GM11168 (cell line): ENCODE data around the gene YPEL3.
"Not testable (repeated sequence)": the region's sequence is repeated elsewhere in the genome, so short reads cannot be mapped to it uniquely, and the experiment has no call there.

Experiments used
- in situ Hi-C: fragments of 300-500 bp; cut with MboI; formaldehyde crosslinking; loops from one replicate; pipeline ENCODE4 v1.12.0; 2022; ENCODE audit warnings: low sequenced_read_pairs; ENCODE audit not compliant: unreplicated experiment

Gene YPEL3

DNA sequence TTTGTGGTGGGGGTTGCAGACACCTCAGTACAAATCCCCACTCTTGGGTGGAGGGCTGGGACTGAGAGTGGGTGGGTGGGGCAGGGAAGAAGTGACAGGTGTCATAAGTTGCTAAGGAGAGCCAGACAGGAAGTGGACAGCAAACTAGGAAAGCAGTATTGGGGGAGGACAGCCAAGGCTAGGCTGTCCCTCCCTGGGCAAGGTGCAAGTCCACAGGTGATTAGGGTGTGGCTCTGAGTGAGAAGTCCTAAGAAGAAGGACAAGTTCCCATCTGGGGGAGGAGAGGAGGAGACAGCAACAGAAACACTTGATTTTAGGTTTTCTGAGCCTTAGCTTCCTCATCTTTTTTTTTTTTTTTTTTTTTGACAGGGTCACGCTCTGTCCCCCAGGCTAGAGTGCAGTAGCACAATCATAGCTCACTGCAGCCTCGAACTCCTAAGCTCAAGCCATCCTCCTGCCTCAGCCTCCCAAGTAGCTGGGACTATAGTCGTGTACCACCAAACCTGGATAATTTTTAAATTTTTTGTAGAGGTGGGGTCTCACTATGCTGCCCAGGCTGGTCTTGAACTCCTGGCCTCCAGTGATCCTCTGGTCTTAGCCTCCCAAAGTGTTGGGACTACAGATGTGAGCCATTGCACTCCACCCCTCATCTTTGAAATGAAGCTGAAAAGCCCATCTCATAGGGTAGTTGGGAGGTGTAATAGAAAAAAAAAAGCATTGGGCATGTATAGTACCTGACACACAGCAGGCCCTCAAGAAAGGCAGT lies 24.5 kb upstream of the YPEL3 start:
- in situ Hi-C loops: no loop called here

DNA sequence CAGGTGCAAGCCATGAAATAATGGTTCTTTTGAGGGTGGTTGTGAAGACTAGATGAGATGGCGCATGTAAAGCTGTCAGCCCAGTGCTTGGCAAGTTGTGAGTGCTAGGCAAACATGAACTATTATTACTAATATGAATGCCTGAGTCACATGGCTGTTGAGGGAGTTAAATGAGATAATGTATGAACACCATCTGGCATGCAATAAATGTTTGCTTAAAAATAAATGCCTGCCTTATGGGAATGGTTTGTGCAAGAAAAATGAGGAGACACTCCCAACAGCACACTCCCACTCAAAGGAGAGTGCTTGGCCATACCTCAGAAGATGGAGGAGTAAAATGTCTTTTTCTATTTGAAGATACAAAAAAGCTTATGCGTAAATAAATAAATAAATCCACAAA lies 23.4 kb upstream of the YPEL3 start:
- in situ Hi-C loops: no loop called here

DNA sequence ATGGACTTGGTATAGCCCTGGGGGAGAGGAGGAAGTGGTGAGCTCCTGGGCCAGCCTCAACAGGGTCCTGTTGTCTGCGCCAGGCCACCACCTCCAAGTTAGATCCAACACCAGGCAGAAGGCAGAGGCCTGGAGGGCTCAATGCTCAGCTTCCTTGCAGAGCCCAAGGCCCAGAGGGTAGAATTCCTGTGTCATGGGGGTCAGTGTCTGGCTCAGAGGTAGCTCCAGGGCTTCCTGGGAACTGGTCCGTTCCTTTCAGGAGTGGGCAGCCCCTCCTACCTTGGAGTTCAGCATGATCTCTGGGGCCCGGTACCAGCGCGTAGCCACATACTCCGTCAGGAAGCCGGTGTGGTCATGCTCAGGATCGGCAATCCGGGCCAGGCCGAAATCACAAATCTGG lies 21.8 kb upstream of the YPEL3 start:
- in situ Hi-C loops: no loop called here

GRCh38 chr16:30116291-30117207 lies 20.5 kb upstream of the YPEL3 start:
- in situ Hi-C loops: no loop called here

GRCh38 chr16:30115238-30115637 lies 19.2 kb upstream of the YPEL3 start:
- in situ Hi-C loops: no loop called here

- in situ Hi-C loops: not testable (repeated sequence)
Measured at GRCh38 chr16:30114833-30115232, 18.8 kb upstream of the YPEL3 start.

GRCh38 chr16:30114411-30114810 lies 18.4 kb upstream of the YPEL3 start:
- in situ Hi-C loops: no loop called here

GRCh38 chr16:30113711-30114333 lies 17.8 kb upstream of the YPEL3 start:
- in situ Hi-C loops: no loop called here

DNA sequence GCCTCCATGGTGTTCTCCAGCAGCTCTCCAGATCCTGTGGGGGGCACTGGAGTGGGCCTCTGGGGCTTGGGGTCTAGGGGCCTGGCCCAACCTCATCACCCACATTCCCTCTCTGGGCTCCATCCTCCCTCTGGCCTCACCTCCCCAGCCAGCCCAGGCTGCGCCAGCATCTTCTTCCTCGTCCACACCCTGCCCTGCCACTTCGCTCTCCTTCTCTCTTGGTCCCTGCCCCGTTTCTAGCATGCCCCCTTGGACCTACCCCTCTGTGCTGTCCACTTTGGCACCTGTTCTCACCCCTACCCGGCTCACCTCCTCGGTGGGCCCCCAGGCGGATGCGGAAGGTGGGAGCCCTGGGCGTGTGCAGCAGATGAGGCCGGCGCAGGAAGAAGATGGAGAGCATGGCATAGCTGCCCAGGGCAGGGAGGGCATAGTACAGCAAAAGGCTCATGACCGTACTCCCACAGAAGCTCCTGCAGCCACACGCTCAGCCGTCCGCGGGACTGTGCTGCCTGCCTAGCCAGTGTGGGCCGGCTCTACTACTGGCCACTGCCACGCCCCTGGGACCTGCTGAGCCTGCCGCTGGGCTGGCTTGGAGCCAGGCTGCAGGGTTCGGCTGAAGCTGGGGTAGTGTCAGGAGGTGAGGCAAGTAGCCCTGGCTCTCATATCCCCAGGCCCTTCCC lies 17.2 kb upstream of the YPEL3 start, which contains the start of gene GDPD3:
Gene GDPD3 (minus strand): TSS at position 507 of the 680 bp plus-strand sequence. CDS start 59 bp downstream, at position 448.
- in situ Hi-C loops: no loop called here

GRCh38 chr16:30112197-30113030 lies 16.4 kb upstream of the YPEL3 start:
- in situ Hi-C loops: no loop called here

DNA sequence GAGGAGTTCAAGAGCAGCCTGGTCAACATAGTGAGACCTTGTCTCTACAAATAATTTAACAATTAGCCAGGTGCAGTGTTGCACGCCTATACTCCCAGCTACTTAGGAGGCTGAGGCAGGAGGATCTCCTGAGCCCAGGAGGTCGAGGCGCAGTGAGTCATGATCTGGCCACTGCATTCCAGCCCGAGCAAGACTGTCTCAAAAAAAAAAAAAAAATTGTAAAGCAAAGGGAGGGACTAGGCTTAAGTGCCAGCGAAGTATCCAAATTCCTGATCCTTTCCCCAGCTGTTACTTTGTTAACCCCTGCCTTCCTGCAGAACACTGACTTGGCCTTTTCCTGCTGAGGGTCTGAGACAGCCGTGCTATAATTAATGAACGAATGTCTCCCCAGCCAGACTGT lies 14.6 kb upstream of the YPEL3 start:
- in situ Hi-C loops: no loop called here

- in situ Hi-C loops: no loop called here
Measured at GRCh38 chr16:30108059-30108850, 12.2 kb upstream of the YPEL3 start.

DNA sequence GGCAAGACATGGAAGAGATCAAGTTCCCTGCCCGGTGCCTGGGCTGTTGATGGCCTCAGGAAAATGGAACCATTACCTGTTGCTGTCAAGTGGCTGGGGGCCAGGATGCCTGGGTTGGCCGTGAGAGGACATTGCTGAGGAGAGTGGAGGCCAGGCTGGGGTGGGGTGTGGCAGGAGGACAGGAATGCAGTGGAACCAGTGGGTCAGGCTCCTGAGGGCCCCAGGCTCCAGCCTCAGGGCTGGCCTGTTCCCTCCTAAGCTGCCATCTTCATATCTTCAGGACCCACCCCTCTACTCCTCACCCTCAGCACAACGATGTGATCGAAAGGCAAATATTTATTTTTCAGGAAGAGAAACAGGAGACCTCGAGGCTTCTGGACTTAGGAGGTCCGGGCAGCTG lies 8.5 kb upstream of the YPEL3 start:
- in situ Hi-C loops: no loop called here

DNA sequence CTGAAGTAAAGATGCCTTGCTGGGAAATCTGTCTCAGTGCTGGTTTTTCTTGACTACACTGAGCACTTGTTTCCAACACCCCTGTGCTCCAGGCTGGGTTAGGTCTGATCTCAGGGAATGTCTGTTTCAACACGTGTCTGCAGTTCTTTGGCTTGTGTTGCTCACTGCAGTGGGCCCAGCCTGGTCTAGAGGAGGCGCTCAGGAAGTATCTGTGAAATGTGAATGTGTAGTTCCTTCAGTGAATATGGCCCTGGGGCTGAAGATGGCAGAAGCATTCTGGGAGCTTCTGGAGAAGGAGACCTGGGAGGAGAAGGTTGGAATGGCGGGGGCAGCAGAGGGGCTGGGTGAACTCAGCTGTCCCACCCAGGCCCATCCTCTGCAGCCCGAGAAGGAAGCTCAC lies 8.1 kb upstream of the YPEL3 start:
- in situ Hi-C loops: no loop called here

DNA sequence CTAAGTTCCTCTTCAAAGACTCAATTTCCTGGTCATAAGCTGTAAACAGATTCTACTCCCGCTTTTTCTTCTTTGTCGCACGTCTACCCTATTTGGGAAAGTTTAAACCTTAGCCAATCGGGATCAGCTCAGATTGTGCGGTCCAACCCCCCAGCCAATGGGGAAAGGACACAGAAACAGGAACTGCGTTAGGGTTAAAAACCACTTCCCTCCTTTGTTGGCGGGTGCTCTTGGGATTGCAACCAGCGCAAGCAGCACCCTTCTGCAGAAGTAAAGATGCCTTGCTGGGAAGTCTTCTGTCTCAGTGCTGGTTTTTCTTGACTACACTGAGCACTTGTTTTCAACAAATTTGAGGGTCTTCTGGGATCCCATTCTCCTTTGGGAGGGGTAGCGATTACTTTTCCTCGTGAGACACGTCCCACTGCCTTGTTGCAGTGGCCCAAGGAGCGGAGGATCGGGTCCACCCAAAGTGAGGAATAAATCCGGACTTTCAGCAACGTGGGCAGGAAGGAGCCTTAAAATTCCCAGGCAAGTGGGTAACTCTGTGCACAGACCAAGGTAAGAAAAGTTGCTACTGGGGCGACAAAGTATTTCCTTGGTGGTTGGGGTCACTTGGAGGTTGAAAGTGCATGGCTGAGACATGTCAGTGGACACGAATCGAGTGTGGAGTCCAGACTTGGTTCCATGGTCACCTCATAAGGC lies 1.0 kb upstream of the YPEL3 start:
- in situ Hi-C loops: no loop called here

GRCh38 chr16:30095166-30096078 lies 591 bp downstream of the YPEL3 start:
- in situ Hi-C loops: no loop called here

- in situ Hi-C loops: no loop called here
Measured at GRCh38 chr16:30094541-30095165, 1.4 kb downstream of the YPEL3 start.
